Lung (tissue), 12 donors: ENCODE data around the gene FCN3. TPM values are rescaled to one million over a fixed set of nuclear protein-coding genes. Genes with fewer than 3 reads are reported as not detected.
A peak's percentile ranks its signal among the peaks of the same experiment; 100 is the strongest.

Experiments
- ATAC-seq: fragments of 200-7000 bp; cut with Tn5 transposase; one replicate; pipeline ENCODE4 v1.9.1; 2020; ENCODE audit warnings: moderate number of reproducible peaks; ENCODE audit not compliant: insufficient read depth, low FRiP score
- DNase-seq, 3 donors: peaks; one replicate each; pipeline ENCODE4 v3.0.0-alpha.2; 2013 to 2017
- H3K27ac ChIP-seq, 2 donors: one replicate each; pipeline ENCODE4 v1.5.1; 2013; ENCODE audit warnings: mild to moderate bottlenecking in 2 of 2, moderate library complexity in 2 of 2, control low read depth in 1 of 2, inconsistent platforms in 1 of 2, low read depth in 1 of 2, low read length in 1 of 2
- H3K27me3 ChIP-seq, 3 donors: one replicate each; pipeline ENCODE4 v1.5.1; 2013; ENCODE audit warnings: low read length in 2 of 3; ENCODE audit not compliant: control insufficient read depth in 3 of 3, insufficient read depth in 3 of 3
- H3K36me3 ChIP-seq, 4 donors: one replicate each; pipeline ENCODE4 v1.5.1; 2013; ENCODE audit warnings: low read length in 4 of 4, mild to moderate bottlenecking in 1 of 4, moderate library complexity in 1 of 4; ENCODE audit not compliant: control insufficient read depth in 4 of 4, insufficient read depth in 4 of 4
- H3K4me1 ChIP-seq, 5 donors: one replicate each; pipeline ENCODE4 v1.5.1; 2013; ENCODE audit warnings: low read length in 5 of 5, mild to moderate bottlenecking in 2 of 5, moderate library complexity in 1 of 5; ENCODE audit not compliant: control insufficient read depth in 5 of 5, insufficient read depth in 5 of 5
- H3K4me3 ChIP-seq: one replicate; pipeline ENCODE4 v1.5.1; 2013; ENCODE audit warnings: mild to moderate bottlenecking, control low read depth, moderate library complexity
- H3K9ac ChIP-seq, 2 donors: one replicate each; pipeline ENCODE4 v1.5.1; 2013; ENCODE audit warnings: low read length in 2 of 2, control low read depth in 1 of 2; ENCODE audit not compliant: insufficient read depth in 1 of 2
- H3K9me3 ChIP-seq, 4 donors: one replicate each; pipeline ENCODE4 v1.5.1; 2013; ENCODE audit warnings: low read length in 3 of 4, mild to moderate bottlenecking in 1 of 4, moderate library complexity in 1 of 4; ENCODE audit not compliant: control insufficient read depth in 4 of 4, insufficient read depth in 3 of 4
- CTCF ChIP-seq: IDR thresholded peaks from 2 replicates; pipeline ENCODE4 v1.5.1; 2012; ENCODE audit warnings: mild to moderate bottlenecking; ENCODE audit errors: control extremely low read depth, extremely low read depth
- WGBS, 2 donors: extraction: QIAGEN DNeasy Blood & Tissue Kit; methylation state at CpG; one replicate each; pipeline ENCODE4 v1.1.7; 2013; 5-methylcytosine and 5-hydroxymethylcytosine counted together
- polyA plus RNA-seq, 2 donors: library from polyadenylated mRNA; stranded (reverse); fragments of 200-250 nt; gene quantifications; one replicate each; pipeline ENCODE4 v1.2.1, GENCODE V29; 2013
- total RNA-seq, 2 donors: library from RNA; depleted of rRNA in 1 of 2; stranded (reverse); fragments of >200 nt in 1 of 2; gene quantifications; one replicate each; pipeline ENCODE4 v1.2.1, GENCODE V29; 2014 to 2021
- donor health status: control.
- donor health status: control.
- donor health status: Bipolar disorder and iron deficiency.
- donor health status: healthy.
- donor health status: DM: yes; HTN: yes; CAD: no.

The FCN3 gene
- total and polyA plus RNA-seq, 4 donors = 36.6 to 611 (median 470) TPM

GRCh38 chr1:27383039-27383605 is 8.5 kb upstream of the FCN3 start, which contains the start of gene CD164L2:
CD164L2 (minus strand) TSS chr1:27383333; CDS start chr1:27383239, 94 bp downstream.
- peak; percentile 73 for ATAC-seq
- no peak for TF ChIP-seq CTCF
- H3K36me3 ChIP-seq = no peaks in the 10 kb centered on the region
- DNase-seq = peak in 1 of 3 donors; percentile 39
- H3K4me1 ChIP-seq = peaks cover 0 to 12% (median 0%) of the 10 kb centered on the region in 5 donors
- no peaks in the 10 kb centered on the region for H3K9me3 ChIP-seq
- no peak within 1 kb of the TSS for H3K4me3 ChIP-seq
- no peak within 1 kb of the TSS for H3K27ac ChIP-seq
- H3K9ac ChIP-seq = no peak within 1 kb of the TSS
- 27 to 31% methylated on average over 41 to 43 of the region's 43 CpGs for WGBS, 2 donors
- H3K27me3 ChIP-seq = no peaks in the 10 kb centered on the region

GRCh38 chr1:27381969-27382762 is 7.5 kb upstream of the FCN3 start:
- H3K4me3 ChIP-seq = no peak overlapping the region
- 81 to 87% methylated on average over 18 of the region's 18 CpGs for WGBS, 2 donors
- DNase-seq (no peak), ATAC-seq (no peak)
- H3K9me3 ChIP-seq = no peaks in the 10 kb centered on the region
- no peaks in the 10 kb centered on the region for H3K36me3 ChIP-seq
- H3K9ac ChIP-seq = no peak overlapping the region
- no peak for TF ChIP-seq CTCF
- peaks cover 0 to 12% (median 0%) of the 10 kb centered on the region in 5 donors for H3K4me1 ChIP-seq
- H3K27ac ChIP-seq = no peak overlapping the region
- H3K27me3 ChIP-seq = no peaks in the 10 kb centered on the region

DNA sequence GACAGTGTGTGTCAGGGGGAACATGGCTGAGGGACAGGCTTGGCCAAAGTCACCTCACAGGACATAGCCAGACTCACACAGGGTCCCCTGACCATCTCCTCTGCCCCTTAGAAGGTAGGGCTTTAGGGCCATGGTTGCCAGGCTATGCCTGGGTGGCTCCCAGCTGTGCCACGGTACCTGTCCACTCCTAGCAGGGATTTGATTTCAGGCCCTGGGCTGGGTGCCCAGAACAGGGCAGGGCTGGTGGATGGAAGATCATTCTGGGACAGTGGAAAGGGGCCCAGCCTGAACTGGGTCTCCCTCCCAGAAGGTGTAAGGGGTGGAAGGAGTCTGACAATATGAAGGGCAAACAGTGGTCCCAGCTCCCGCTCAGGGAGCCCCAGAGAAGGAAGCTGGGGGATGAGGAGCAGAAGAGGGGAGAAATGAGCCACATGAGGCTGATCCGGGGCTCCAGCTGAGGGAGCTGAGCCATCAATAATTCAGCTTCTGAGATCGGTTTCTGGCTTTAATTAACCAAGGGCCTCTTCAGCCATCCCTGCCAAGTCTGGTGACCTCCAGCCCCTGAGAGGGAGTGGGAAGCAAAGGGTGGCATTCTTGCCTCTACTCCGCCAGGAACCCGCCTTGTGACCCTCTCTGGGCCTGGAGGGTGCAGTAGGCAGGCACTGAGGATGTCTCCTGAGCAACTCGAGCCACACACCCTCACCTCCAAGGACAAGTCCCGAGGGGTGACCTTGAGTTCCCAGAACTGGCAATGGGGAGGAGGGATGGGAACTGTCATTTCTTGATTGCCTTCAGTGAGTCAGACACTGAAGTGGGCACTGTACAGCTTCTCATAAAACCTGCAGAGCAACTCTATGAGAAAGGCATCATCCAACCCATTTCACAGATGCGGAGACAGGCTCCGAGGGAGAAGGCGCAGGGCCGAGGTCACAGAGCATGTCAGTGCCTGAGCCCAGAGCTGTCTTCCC is 6.4 kb upstream of the FCN3 start:
- ATAC-seq = no peak
- Histone ChIP-seq H3K36me3 (no peaks in the 10 kb centered on the region), H3K27ac (no peak overlapping the region), H3K9me3 (no peaks in the 10 kb centered on the region), H3K4me3 (no peak overlapping the region), H3K27me3 (no peaks in the 10 kb centered on the region), H3K4me1 (peaks cover 0 to 12% (median 0%) of the 10 kb centered on the region in 5 donors), H3K9ac (no peak overlapping the region)
- WGBS, 2 donors = 79 to 89% methylated on average over 12 of the region's 12 CpGs
- DNase-seq = no peak
- TF ChIP-seq CTCF = no peak
